NCI-H1694 (cell line): ENCODE results near the gene BIRC5.

Experiments used
- DNase-seq: peaks from one replicate; lab custom pipeline; 2025; lab: John Stamatoyannopoulos, UW

BIRC5 gene

GRCh38 chr17:78184351-78184750 lies 29.7 kb upstream of the BIRC5 start:
- DNase-seq = no peak

DNA sequence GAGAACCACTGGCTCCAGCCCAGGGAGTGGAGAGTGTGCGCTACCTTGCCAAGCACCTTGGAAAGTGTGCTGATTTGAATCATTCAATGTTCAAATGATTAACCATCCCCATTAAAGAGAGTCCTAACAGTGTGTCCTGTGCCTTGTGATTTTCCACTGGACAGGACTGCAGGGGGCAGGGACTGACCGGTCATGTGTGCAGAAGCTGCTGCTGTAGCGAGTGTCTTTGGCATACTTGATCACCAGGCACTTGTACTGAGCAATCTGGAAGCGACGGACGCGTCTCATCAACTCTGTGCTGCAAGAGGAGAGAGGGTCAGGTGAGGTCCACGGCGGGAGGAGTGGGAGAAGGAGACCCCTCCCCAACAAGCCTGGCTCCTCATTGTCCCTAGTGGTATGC lies 29.2 kb upstream of the BIRC5 start:
- no peak for DNase-seq

DNA sequence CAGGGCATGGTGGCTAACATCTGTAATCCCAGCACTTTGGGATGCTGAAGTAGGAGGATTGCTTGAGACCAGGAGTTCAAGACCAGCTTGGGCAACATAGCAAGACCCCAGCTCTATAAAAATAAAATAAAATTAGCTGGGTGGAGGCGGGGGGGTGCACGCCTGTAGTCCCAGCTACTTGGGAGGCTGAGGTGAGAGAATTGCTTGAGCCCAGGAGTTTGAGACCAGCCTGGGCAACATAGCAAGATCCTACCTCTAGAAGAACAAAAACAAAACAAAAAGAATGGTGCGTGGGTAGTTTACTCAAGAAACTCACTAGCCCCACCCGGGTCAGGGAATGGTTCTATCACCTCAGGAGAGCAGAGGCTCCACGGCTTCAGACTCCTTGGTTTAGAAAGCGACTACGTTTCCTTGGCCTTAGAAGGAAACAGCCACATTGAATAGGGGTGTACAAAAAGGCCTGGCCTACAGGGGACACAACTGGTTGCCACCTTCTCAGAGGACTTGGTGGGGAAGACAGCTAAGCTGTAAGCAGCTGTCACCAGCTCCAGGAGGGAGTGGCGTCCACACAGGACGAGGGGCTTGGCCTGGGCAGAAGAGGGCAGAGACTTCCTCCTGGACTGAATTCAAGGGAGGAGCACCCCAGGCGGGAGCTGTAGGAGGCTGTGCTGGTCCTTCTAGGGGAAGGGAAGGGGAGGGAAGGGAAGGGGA lies 27.9 kb upstream of the BIRC5 start:
- no peak for DNase-seq

DNA sequence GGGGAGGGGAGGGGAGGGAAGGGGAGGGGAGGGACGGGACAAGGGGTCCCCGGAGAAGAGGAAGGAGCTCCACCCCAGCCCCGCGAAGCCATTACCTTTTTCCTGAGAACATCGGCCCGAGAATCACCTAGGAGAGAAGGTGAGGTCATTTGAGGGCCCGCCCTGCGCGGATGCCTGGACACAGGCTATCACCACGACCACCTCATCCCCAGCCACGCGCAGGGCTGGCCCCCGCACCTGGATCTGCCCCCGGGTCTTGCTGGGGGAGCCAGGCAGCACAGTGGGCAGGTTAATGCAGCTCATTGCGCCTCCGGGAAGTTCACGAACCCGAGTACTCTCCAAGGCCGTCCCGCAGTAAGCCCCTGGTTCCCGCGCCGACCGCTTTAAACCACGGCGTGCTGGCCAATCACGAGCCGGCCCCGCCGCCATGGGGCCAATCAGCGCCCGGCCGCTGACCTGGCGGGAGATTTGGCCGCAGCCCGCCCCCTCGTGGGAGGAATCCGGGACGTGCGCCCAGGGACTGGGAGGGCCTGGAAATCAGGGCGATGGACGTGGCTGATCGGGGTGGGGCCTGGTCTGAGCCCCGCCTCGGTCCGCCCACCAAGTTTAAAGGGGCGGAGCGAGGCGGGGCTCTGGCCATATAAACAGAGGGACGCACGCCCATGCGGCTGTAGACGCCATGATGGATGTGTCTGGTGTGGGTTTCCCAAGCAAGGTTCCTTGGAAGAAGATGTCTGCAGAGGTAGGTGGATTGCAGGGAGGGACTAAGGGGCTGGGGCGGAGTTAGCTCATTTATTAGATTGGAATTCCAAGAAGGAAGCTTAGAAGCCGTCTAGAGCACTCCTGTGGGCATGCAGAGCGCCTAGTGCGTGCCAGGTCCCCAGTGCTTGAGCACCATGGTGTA lies 27.1 kb upstream of the BIRC5 start, which contains the start of the genes AFMID and TK1:
Gene AFMID, plus strand, starts transcription at position 671 of the 904 bp plus-strand sequence. Its CDS starts 9 bp downstream, at position 680.
Gene TK1, minus strand, starts transcription at position 361 of the 904 bp plus-strand sequence. Its CDS starts 58 bp downstream, at position 303.
- peak; percentile 95 for DNase-seq

DNA sequence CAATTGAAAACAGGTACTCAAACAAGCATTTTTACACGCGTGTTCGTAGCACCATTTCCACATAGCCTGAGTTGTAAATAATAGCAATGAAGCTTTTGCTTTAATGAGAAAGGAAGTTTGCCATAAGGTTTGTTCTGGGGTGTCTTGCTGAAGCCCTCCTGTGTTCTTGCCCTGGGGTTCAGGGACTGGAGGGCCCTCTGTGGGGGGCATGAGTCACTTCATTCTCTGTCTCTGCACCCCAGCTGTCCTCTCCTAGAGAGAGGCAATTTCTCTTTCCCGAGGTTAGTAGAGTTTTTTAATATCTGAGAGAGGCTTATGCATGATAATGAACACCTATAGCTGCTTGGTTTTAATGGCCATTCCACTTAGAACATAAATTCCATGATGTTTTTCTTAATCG lies 17.3 kb upstream of the BIRC5 start:
- DNase-seq = no peak

GRCh38 chr17:78197147-78197832 lies 16.8 kb upstream of the BIRC5 start:
- DNase-seq = no peak

GRCh38 chr17:78200451-78200850 lies 13.6 kb upstream of the BIRC5 start:
- DNase-seq = no peak

- no peak for DNase-seq
Observed at GRCh38 chr17:78202666-78203065, 11.4 kb upstream of the BIRC5 start.

GRCh38 chr17:78204387-78205123 lies 9.5 kb upstream of the BIRC5 start:
- no peak for DNase-seq

GRCh38 chr17:78205124-78205775 lies 8.8 kb upstream of the BIRC5 start:
- no peak for DNase-seq

DNA sequence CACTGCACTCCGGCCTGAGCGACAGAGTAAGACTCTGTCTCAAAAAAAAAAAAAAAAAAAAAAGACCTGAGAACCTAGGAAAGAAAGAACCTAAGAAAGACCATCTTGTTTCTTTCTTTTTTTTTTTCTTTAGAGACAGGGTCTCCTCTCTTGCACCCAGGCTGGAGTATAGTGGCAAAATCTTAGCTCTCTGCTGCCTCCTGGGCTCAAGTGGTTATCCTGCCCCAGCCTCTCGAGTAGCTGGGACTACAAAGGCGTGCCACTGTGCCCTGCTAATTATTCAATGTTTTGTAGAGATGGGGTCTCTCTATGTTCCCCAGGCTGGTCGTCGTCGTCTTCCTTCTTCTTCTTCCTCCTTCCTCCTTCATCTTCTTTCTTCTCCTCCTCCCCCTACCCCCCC lies 7.8 kb upstream of the BIRC5 start:
- no peak for DNase-seq

DNA sequence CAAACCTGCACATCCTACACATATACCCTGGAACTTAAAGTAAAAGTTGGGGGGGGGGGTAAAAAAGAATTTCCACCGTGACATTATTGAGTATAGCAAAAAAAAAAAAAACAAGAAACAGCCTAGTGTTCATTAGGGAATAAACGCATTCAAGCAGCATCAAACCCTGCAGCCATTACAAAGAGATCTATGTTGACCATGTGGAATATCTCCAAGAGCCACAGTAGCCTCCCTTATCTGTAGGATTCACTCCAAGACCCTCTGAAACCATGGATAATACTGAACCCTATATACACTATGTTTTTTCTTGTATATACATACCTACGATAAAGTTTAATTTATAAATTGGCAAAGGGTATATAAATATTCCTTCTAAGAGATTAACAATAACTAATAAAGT lies 5.6 kb upstream of the BIRC5 start:
- no peak for DNase-seq

DNA sequence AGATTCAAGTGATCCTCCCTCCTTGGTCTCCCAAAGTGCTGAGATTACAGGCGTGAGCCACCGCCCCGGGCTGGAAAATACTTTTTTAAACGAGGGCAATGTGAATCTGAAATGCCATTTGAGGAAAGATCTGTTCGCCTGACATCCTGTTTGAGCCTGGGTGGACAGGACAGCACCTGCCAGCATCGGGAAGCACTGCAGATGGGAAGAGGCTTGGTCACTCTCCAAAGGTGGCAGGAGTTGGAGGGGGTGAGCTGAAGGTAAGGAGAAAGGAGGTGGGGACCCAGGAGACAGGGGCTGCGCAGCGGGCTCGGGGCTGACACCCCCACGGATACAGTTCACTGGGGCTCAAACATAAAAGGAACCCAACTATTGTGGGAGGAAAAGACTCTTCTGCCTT lies 3.9 kb upstream of the BIRC5 start:
- DNase-seq = no peak

GRCh38 chr17:78211032-78211431 lies 3.0 kb upstream of the BIRC5 start:
- DNase-seq = no peak

DNA sequence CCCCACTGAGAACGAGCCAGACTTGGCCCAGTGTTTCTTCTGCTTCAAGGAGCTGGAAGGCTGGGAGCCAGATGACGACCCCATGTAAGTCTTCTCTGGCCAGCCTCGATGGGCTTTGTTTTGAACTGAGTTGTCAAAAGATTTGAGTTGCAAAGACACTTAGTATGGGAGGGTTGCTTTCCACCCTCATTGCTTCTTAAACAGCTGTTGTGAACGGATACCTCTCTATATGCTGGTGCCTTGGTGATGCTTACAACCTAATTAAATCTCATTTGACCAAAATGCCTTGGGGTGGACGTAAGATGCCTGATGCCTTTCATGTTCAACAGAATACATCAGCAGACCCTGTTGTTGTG lies 631 bp downstream of the BIRC5 start:
- no peak for DNase-seq

GRCh38 chr17:78219396-78220150 lies 5.5 kb downstream of the BIRC5 start:
- no peak for DNase-seq

- DNase-seq = no peak
Observed at GRCh38 chr17:78223061-78223460, 9.0 kb downstream of the BIRC5 start.

- DNase-seq = no peak
Observed at GRCh38 chr17:78223765-78224164, 9.7 kb downstream of the BIRC5 start.

- peak; percentile 86 for DNase-seq
Observed at GRCh38 chr17:78224231-78225087, 10.4 kb downstream of the BIRC5 start.
